Progenitor cell of endocrine pancreas (in vitro differentiated cells): Measurements from ENCODE around the gene SMCHD1. TPM values are rescaled to one million over a fixed set of nuclear protein-coding genes. Genes with fewer than 3 reads are reported as not detected.
"Not testable (repeated sequence)": the region's sequence is repeated elsewhere in the genome, so short reads cannot be mapped to it uniquely, and the experiment has no call there.

Source experiments
- DNase-seq: peaks from one replicate; pipeline ENCODE4 v3.0.0; 2021; ENCODE audit warnings: low spot score; ENCODE audit not compliant: unreplicated experiment
- H3K27ac Mint-ChIP-seq: 2 replicates; pipeline ENCODE4 v1.8.0; 2021; ENCODE audit warnings: mild to moderate bottlenecking, moderate library complexity, mixed read lengths
- H3K27me3 Mint-ChIP-seq: 2 replicates; pipeline ENCODE4 v1.8.0; 2021; ENCODE audit warnings: mixed read lengths
- H3K36me3 Mint-ChIP-seq: 2 replicates; pipeline ENCODE4 v1.8.0; 2022; ENCODE audit warnings: mixed read lengths; ENCODE audit not compliant: insufficient read depth
- H3K4me1 Mint-ChIP-seq: 2 replicates; pipeline ENCODE4 v1.8.0; 2021; ENCODE audit warnings: low read depth, mixed read lengths
- H3K4me3 Mint-ChIP-seq: 2 replicates; pipeline ENCODE4 v1.8.0; 2021; ENCODE audit warnings: low read depth, mild to moderate bottlenecking, moderate library complexity, mixed read lengths
- H3K9me3 Mint-ChIP-seq: 2 replicates; pipeline ENCODE4 v1.8.0; 2021; ENCODE audit warnings: low read depth, mixed read lengths
- CTCF ChIP-seq: fragments of 200-600 bp; sonication (generic); IDR thresholded peaks from one replicate; pipeline ENCODE4 v1.5.0; 2021; ENCODE audit warnings: antibody characterized with exemption, mild to moderate bottlenecking; ENCODE audit not compliant: unreplicated experiment
- total RNA-seq: library from RNA; stranded (reverse); gene quantifications from 2 replicates; pipeline ENCODE4 v1.2.1, GENCODE V29; 2021

Gene SMCHD1
- total RNA-seq, 1 donor from 2014 or later: 59.2 TPM

GRCh38 chr18:2672410-2672809 lies 16.9 kb downstream of the SMCHD1 start:
- Mint-ChIP-seq H3K27ac (no peak overlapping the region), H3K27me3 (no peaks in the 10 kb centered on the region), H3K36me3 (peaks cover 30% of the 10 kb centered on the region), H3K4me3 (no peak overlapping the region), H3K4me1 (no peaks in the 10 kb centered on the region), H3K9me3 (no peaks in the 10 kb centered on the region)
- no peak for DNase-seq
- no peak for TF ChIP-seq CTCF

- TF ChIP-seq CTCF: no peak
- Mint-ChIP-seq H3K36me3 (peaks cover 32% of the 10 kb centered on the region), H3K4me3 (no peak overlapping the region), H3K27me3 (no peaks in the 10 kb centered on the region), H3K4me1 (no peaks in the 10 kb centered on the region), H3K9me3 (no peaks in the 10 kb centered on the region), H3K27ac (peak overlapping the region; percentile 51)
- DNase-seq: no peak
Measured at GRCh38 chr18:2672872-2673271, 17.3 kb downstream of the SMCHD1 start.

- H3K36me3 Mint-ChIP-seq: peaks cover 30% of the 10 kb centered on the region
- DNase-seq, H3K4me3 Mint-ChIP-seq, H3K4me1 Mint-ChIP-seq, H3K27ac Mint-ChIP-seq, H3K9me3 Mint-ChIP-seq, H3K27me3 Mint-ChIP-seq: not testable (repeated sequence)
Measured at GRCh38 chr18:2678933-2679332, 23.4 kb downstream of the SMCHD1 start.

- no peak overlapping the region for H3K4me3 Mint-ChIP-seq
- H3K4me1 Mint-ChIP-seq: peaks cover 3% of the 10 kb centered on the region
- H3K9me3 Mint-ChIP-seq: peaks cover 2% of the 10 kb centered on the region
- H3K27me3 Mint-ChIP-seq: no peaks in the 10 kb centered on the region
- H3K36me3 Mint-ChIP-seq: peaks cover 33% of the 10 kb centered on the region
- no peak for TF ChIP-seq CTCF
- DNase-seq: no peak
- peak overlapping the region; percentile 9 for H3K27ac Mint-ChIP-seq
Measured at GRCh38 chr18:2680216-2680792, 24.8 kb downstream of the SMCHD1 start.

- Mint-ChIP-seq H3K36me3 (peaks cover 45% of the 10 kb centered on the region), H3K4me3 (no peak overlapping the region), H3K9me3 (peaks cover 16% of the 10 kb centered on the region), H3K27me3 (no peaks in the 10 kb centered on the region), H3K27ac (no peak overlapping the region), H3K4me1 (peaks cover 3% of the 10 kb centered on the region)
- no peak for TF ChIP-seq CTCF
- DNase-seq: no peak
Measured at GRCh38 chr18:2681993-2682603, 26.6 kb downstream of the SMCHD1 start.

GRCh38 chr18:2683055-2683454 lies 27.5 kb downstream of the SMCHD1 start:
- H3K36me3 Mint-ChIP-seq: peaks cover 46% of the 10 kb centered on the region
- H3K4me1 Mint-ChIP-seq: peaks cover 3% of the 10 kb centered on the region
- no peak for TF ChIP-seq CTCF
- DNase-seq: no peak
- H3K4me3 Mint-ChIP-seq: no peak overlapping the region
- peaks cover 16% of the 10 kb centered on the region for H3K9me3 Mint-ChIP-seq
- no peak overlapping the region for H3K27ac Mint-ChIP-seq
- no peaks in the 10 kb centered on the region for H3K27me3 Mint-ChIP-seq
